ENCODE data around the gene IGF1. TPM values are rescaled to one million over a fixed set of nuclear protein-coding genes. Genes with fewer than 3 reads are reported as not detected.

The IGF1 gene
- total RNA-seq, 2 donors from 2014 or later = 15.8 to 44.8 TPM

DNA sequence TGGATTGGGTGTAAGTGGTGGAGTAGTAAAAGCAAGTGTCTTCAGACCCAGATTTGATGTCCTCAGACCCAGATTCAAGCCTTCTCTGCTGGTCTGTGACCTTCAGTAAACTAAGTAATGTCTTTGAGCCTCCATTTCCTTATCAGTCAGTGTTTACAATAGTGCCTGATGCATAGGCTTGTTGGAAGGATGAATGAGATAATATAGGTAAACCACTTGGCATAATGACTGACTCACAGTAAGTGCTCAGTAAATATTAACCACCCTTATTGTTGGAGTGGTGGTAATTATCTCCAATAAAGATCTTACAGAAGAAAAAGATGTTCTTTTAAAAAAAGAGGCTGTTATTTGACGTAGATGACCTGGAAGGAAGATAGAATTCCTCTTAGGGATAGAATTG is 86.2 kb downstream of the IGF1 start:
- no peaks in the 10 kb centered on the region for H3K9me3 ChIP-seq
- DNase-seq (no peak), ATAC-seq (no peak)
- WGBS, 2 donors = 36 to 67% methylated on average over 1 of the region's 1 CpG
- no peaks in the 10 kb centered on the region for H3K27me3 ChIP-seq
- intact Hi-C loops (cut with DNase I) = no loop called here
- TF ChIP-seq, protein P1, sequence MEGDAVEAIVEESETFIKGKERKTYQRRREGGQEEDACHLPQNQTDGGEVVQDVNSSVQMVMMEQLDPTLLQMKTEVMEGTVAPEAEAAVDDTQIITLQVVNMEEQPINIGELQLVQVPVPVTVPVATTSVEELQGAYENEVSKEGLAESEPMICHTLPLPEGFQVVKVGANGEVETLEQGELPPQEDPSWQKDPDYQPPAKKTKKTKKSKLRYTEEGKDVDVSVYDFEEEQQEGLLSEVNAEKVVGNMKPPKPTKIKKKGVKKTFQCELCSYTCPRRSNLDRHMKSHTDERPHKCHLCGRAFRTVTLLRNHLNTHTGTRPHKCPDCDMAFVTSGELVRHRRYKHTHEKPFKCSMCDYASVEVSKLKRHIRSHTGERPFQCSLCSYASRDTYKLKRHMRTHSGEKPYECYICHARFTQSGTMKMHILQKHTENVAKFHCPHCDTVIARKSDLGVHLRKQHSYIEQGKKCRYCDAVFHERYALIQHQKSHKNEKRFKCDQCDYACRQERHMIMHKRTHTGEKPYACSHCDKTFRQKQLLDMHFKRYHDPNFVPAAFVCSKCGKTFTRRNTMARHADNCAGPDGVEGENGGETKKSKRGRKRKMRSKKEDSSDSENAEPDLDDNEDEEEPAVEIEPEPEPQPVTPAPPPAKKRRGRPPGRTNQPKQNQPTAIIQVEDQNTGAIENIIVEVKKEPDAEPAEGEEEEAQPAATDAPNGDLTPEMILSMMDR (IDR thresholded peaks at IDR 0.05) = no peak
- no peak for TF ChIP-seq POLR2A (IDR thresholded peaks at IDR 0.05)
- H3K4me1 ChIP-seq = no peaks in the 10 kb centered on the region
- H3K27ac ChIP-seq = no peak overlapping the region
- no peaks in the 10 kb centered on the region for H3K36me3 ChIP-seq (replicated peaks in 1 of 2; ENCODE audit: insufficient read depth in 1 of 2, low read depth in 2 of 2)
- no peak overlapping the region for H3K4me3 ChIP-seq

GRCh38 chr12:102390068-102390467 is 90.3 kb downstream of the IGF1 start:
- intact Hi-C loops (cut with DNase I) = no loop called here
- TF ChIP-seq, protein P1 (IDR thresholded peaks at IDR 0.05) = no peak
- no peak for TF ChIP-seq POLR2A (IDR thresholded peaks at IDR 0.05)
- no peaks in the 10 kb centered on the region for H3K9me3 ChIP-seq
- no peak for DNase-seq
- 83 to 84% methylated on average over 4 of the region's 4 CpGs for WGBS, 2 donors
- H3K27me3 ChIP-seq = no peaks in the 10 kb centered on the region
- no peak overlapping the region for H3K27ac ChIP-seq
- no peaks in the 10 kb centered on the region for H3K36me3 ChIP-seq (replicated peaks in 1 of 2; ENCODE audit: insufficient read depth in 1 of 2, low read depth in 2 of 2)
- H3K4me3 ChIP-seq = no peak overlapping the region
- ATAC-seq = no peak
- H3K4me1 ChIP-seq = peaks cover 6% of the 10 kb centered on the region

DNA sequence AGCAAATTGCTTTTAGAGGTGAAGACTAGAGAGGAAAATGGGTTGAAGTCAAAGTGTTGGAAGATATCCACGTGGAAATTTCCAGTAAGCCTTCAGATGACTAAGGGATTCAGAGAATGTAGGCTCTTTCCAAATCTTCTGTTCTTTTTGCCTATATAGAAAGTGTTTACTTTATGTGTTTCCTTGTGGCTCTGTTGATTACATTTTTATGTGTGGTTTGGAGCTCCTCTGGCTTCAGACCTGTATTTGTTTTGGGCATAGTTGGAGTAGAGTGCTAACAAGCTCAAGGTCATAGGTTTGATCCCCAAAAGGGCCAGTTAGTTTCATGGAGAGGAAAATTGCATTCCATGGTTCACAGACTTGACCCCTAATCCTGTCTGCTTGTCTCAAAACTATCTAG is 91.9 kb downstream of the IGF1 start:
- intact Hi-C loops (cut with DNase I) = no loop called here
- Histone ChIP-seq H3K4me3 (no peak overlapping the region), H3K4me1 (peaks cover 6% of the 10 kb centered on the region), H3K27me3 (no peaks in the 10 kb centered on the region), H3K27ac (no peak overlapping the region), H3K9me3 (no peaks in the 10 kb centered on the region), H3K36me3 (replicated peaks in 1 of 2; ENCODE audit: insufficient read depth in 1 of 2, low read depth in 2 of 2) (no peaks in the 10 kb centered on the region)
- no peak for TF ChIP-seq POLR2A (IDR thresholded peaks at IDR 0.05)
- TF ChIP-seq, protein P1 (IDR thresholded peaks at IDR 0.05) = no peak
- 59 to 69% methylated on average over 1 of the region's 1 CpG for WGBS, 2 donors
- DNase-seq (no peak), ATAC-seq (no peak)

DNA sequence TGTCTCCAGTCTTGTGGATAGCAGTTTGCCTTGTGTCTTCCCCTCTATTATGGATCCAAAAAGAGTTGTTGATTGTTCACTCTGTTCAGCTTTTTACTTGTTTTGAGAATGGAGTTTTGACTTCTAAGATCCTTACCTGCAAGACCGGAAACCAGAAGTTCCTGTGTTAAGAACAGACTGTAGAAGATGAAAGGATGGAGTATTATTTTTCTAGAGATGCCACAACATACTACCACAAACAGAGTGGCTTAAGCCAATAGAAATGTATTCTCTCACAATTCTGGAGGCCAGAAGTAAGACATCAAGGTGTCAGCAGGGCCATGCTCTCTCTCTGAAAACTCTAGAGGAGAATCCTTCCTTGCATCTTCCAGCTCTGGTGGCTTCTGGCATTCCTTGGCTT is 95.0 kb downstream of the IGF1 start:
- ATAC-seq (no peak), DNase-seq (no peak)
- Histone ChIP-seq H3K4me3 (no peak overlapping the region), H3K27me3 (no peaks in the 10 kb centered on the region), H3K4me1 (peaks cover 6% of the 10 kb centered on the region), H3K36me3 (replicated peaks in 1 of 2; ENCODE audit: insufficient read depth in 1 of 2, low read depth in 2 of 2) (no peaks in the 10 kb centered on the region), H3K9me3 (no peaks in the 10 kb centered on the region), H3K27ac (no peak overlapping the region)
- intact Hi-C loops (cut with DNase I) = no loop called here
- TF ChIP-seq POLR2A (IDR thresholded peaks at IDR 0.05) = no peak
- TF ChIP-seq, protein P1 (IDR thresholded peaks at IDR 0.05) = no peak
- WGBS, 2 donors = 95 to 96% methylated on average over 1 of the region's 1 CpG

DNA sequence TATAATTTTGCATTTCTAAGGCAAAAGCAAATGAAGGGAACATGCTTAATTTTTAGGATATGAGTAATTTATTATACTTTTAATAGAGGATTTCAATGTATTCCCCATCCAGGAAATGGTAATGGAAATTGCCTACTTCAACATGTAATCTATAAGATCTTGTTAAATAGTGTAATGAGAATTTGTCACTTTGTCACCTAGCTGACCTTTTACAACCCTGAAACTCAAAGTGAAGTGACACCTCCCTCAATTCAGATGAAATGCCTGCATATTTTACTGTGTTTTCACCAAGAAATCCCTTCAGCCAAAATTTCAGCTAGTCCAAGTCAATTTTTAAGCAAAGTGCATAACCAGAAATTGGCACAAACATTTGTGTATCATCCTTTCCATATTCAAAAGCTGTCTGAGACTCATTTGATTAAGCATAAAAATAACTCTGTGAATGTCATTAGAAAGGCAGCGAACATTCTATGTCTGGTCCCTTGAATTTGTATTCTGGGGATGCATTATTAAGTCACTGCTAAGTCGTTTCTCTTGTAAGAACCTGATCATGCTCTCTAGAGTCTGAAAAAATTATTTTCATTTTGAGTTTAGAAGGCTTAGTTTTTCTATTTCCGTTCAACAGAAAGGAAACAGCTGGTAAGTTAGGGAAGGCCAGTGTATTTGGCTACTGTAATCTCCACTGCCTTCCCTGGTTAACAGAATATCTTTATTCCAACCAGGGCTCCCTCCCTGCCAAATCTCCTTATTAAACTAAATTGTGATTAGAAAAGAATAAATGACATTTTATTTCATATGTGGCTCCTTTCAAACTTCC is 100.8 kb downstream of the IGF1 start:
- no peak for DNase-seq
- ATAC-seq = no peak
- no peak overlapping the region for H3K4me3 ChIP-seq
- no peak overlapping the region for H3K27ac ChIP-seq
- TF ChIP-seq, protein P1 (IDR thresholded peaks at IDR 0.05) = no peak
- TF ChIP-seq POLR2A (IDR thresholded peaks at IDR 0.05) = no peak
- no peaks in the 10 kb centered on the region for H3K27me3 ChIP-seq
- no peaks in the 10 kb centered on the region for H3K36me3 ChIP-seq (replicated peaks in 1 of 2; ENCODE audit: insufficient read depth in 1 of 2, low read depth in 2 of 2)
- H3K9me3 ChIP-seq = no peaks in the 10 kb centered on the region
- WGBS, 2 donors = 63 to 66% methylated on average over 3 of the region's 3 CpGs
- peaks cover 5% of the 10 kb centered on the region for H3K4me1 ChIP-seq
- intact Hi-C loops (cut with DNase I) = no loop called here
